GM11168 (cell line): ENCODE data around the gene TULP1.

Source experiments
- in situ Hi-C: fragments of 300-500 bp; cut with MboI; formaldehyde crosslinking; loops from one replicate; pipeline ENCODE4 v1.12.0; 2022; ENCODE audit warnings: low sequenced_read_pairs; ENCODE audit not compliant: unreplicated experiment

Gene TULP1

DNA sequence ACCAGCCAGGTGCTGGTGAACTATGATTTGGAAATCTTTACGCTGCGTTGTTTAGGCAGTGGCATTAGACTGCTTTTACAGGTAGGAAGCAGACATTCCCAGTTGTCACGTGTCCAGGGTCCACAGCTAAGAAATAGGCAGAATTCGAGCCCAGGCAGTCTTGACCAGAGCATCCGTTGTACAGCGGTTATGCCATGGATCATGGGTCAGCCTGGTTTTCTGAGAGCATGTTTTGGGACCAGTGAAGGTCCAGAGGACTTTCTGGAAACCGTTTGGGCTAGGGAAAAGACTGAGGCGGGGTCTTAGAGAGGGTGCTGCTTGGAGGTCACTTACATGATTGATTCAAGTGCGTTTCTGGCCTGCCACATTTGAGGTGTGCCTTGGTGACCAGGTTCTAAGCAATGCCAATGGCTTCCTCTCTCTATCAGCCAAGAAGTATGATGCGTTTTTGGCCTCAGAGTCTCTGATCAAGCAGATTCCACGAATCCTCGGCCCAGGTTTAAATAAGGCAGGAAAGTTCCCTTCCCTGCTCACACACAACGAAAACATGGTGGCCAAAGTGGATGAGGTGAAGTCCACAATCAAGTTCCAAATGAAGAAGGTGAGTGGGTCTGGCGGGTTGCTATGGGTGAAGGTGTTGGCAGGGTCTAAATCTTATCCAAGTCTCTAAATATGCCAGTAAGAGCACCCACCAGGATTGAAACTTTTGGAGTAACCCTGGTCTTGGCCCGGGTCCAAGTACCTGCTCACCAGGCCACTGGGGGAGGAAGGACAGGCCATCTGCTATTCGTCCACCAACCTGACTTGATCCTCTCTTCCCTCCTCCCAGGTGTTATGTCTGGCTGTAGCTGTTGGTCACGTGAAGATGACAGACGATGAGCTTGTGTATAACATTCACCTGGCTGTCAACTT is 42.7 kb downstream of the TULP1 start:
- in situ Hi-C loops = no loop called here

DNA sequence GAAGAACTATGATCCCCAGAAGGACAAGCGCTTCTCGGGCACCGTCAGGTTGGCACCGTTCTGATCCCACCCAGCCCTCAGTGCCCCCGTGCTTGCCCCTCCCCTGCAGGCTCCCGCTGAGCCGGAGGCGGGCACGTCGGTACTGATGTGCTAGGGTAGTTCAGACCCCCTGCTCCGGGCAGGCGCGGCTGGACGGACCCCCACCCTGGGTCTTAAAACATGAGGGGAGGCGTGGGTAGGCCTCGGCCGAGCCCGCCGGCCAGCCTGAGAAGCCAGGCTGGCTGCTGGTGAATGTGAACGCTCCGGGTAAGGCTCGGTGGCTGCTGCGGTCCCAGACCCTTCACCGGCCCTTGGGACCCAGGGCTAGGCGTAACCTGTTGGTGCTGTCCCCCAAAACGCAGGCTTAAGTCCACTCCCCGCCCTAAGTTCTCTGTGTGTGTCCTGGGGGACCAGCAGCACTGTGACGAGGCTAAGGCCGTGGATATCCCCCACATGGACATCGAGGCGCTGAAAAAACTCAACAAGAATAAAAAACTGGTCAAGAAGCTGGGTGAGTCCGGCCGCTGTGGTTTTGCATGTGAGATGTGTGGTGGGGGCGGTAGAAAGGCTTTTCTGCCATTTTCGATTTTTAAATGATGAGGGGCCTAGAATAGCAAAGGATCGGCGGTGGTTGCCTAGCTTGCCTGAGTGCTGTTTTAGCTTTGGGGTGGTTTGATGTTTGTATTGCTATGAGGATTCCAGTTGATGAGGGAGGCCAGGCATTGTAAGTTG is 43.5 kb downstream of the TULP1 start:
- in situ Hi-C loops = no loop called here

GRCh38 chr6:35468181-35468979 is 44.3 kb downstream of the TULP1 start, which contains the start of gene RPL10A:
Gene RPL10A (plus strand): TSS chr6:35468401. CDS start chr6:35468435, 34 bp downstream.
- in situ Hi-C loops = no loop called here

DNA sequence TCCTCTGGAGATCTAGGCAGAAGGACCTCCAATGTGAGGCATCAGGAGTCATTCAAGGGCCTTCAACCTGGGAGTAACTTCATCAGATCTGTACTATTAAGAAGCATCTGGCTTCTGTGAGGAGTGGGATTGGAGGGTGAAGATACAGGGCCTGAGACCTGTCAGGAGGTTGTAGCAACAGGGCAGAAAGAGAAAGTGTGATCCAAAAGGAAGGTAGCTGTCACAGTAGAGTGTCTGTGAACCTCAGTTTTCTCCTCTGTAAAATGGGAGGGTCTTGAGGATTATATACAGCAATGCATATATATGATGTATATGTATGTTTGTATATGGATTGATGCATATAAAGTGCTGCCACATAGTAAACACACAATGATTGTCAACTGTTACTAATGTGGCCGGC is 47.0 kb downstream of the TULP1 start:
- in situ Hi-C loops = no loop called here

DNA sequence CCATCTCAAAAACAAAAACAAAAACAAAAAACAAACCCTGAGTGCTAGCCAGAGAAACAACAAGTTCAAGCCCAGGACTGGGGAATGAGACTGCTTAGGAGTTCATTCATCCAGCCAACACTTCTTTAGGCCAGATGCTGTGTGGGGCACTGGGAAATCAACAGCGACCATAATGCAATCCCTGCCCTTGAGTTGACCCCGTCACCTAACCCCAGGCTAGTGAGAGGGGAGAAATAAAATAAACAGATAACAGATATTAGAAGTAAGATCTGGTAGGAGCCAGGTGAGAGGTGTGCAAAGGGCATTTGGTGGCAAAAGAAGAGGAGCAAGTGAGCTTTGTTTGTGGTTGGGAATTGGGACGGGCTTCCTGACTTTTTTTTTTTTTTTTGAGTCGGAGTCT is 49.4 kb downstream of the TULP1 start:
- in situ Hi-C loops = no loop called here

- in situ Hi-C loops = no loop called here
Observed at GRCh38 chr6:35461270-35461669, 51.4 kb downstream of the TULP1 start.

DNA sequence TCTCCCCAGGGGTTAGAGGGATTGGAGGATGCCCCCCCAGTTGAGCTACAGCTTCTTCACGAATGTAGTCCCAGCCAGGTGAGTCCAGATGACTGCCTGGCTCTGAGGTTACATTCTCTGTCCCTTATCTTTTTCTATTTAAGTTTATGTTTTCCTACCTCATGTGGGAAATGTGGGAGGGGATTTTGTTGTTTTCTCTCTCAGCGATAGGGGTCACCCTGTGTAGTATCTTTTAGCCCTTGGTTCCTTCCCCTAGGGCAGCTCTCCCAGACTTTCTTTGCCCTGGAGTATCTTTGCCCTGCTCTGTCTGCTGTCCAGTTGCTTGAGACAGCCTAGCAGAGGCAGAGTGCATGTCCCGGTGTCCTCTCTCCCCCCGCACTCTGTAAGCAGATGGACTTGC is 54.8 kb downstream of the TULP1 start:
- in situ Hi-C loops = no loop called here

DNA sequence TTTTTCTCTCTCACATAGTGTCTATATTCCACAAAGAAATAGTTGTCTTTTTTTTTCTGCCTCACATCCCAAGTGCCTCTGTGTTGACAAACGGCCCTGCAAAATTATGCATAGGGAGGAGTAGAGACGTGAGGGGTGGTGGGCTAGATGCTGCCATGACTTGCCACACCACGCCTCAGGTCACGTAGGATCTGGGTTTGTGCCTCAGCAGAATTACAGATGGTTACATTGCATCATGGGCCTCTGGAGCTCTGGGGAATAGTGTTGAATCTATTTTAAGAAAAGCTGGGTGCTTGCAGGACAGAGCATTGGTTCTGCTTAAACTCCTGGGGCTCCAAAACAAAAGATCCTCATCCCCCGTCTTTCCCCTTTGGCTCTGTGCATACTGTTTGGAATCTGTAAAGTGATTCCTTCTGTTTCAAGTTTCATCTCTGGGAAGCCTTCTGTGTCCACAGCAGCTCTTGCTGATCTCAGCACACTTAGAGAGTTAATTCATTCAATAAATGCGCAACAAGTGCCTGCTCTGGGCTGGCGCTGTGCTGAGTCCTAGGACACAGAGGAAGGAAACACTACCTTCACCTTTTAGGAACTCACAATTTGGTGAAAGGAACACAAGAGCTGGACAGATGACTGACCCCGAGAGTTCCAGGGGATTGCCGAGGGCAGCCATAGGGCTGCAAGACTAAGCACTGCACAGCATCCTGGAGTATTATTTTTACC is 58.1 kb downstream of the TULP1 start:
- in situ Hi-C loops = loop anchor here (5.0 kb wide), 1 partner anchor 107 kb away; no protein-coding TSS in a partner anchor

DNA sequence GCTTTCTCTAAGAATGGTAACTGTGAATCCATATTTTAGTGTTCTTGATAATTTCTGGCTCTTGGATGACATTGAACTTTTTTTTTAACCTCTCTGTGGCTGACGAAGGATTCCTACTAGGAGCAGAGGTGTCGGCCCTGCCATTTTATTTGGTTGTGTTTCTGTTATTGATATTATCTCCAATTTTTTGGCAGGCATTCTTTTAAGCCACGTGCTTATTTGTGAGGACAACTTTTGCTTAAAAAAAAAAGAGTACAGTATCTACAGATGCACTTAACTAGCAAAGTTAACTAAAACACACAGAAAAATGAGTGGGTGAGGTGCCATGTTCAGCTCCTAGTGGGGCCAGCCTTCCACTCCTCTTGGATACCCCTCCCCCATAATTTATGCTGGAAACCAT is 59.5 kb downstream of the TULP1 start:
- in situ Hi-C loops = loop anchor here (5.0 kb wide), 1 partner anchor 106 kb away; no protein-coding TSS in a partner anchor

- in situ Hi-C loops = loop anchor here (5.0 kb wide), 1 partner anchor 105 kb away; no protein-coding TSS in a partner anchor
Observed at GRCh38 chr6:35452183-35453090, 60.3 kb downstream of the TULP1 start, which contains the start of gene FANCE. Gene FANCE (plus strand): TSS chr6:35452338. CDS start chr6:35452546, 208 bp downstream.

GRCh38 chr6:35451354-35452182 is 61.1 kb downstream of the TULP1 start:
- in situ Hi-C loops = loop anchor here (5.0 kb wide), 1 partner anchor 104 kb away; no protein-coding TSS in a partner anchor

DNA sequence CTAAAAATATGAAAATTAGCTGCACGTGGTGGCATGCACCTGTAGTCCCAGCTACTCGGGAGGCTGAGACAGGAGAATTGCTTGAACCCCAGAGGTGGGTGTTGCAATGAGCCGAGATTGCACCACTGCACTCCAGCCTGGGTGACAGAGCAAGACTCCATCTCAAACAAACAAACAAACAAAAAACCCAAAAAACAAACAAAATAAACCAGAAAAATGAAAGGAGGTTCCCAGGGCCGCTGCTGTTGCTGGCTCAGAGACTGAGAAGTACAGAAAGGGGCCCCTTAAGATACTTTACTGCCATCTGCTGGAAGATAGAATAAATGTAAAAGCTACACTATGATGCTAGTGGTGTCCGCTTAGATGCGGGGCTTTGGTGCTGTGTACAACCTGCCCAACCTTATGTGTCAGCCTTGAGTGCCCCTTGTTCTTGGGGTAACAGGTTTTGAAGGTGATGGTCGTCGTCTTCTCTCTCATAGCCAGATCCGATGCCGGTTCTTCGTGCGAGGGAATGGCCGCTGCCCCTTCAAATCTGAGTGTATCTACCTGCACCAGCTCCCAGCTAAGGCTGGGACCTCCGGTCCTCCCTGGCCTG is 63.3 kb downstream of the TULP1 start:
- in situ Hi-C loops = no loop called here

DNA sequence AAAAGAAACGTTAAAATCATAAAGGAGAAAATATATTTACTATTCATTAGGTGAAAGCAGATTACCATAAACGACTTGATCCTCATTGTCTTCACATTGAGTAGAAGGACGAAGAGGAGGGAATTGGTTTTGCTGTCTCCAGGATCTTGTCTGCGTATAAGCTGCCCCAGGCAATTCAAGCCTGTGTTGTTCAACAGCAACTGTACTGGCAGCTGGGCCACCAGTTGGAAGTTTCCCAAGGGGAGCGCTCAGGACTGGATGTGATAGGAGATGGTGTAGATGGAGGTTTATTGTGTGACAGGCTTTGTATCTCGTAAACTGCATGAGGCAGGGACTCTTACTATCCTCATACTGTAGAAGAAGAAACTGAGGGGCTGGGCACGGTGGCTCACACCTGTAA is 64.5 kb downstream of the TULP1 start:
- in situ Hi-C loops = no loop called here
